H1 (cell line): ENCODE results near the gene NAV2. TPM values are rescaled to one million over a fixed set of nuclear protein-coding genes. Genes with fewer than 3 reads are reported as not detected.

Source experiments
- BRCA1 ChIP-seq: IDR thresholded peaks from 2 replicates; pipeline ENCODE4 v1.6.1; 2012; ENCODE audit warnings: low read depth, low read length, improper control_type of control experiment
- CBX5 ChIP-seq: fragments of 300-800, 300-1000 bp; sonication (generic); IDR thresholded peaks from 2 replicates; pipeline ENCODE4 v1.7.1; 2016; ENCODE audit warnings: antibody characterized with exemption, low read length, low read depth
- CHD7 ChIP-seq: fragments of 300-600 bp; sonication (generic); IDR thresholded peaks from 2 replicates; pipeline ENCODE4 v1.7.1; 2012; ENCODE audit warnings: low read length, moderate library complexity, mild to moderate bottlenecking, inconsistent platforms; ENCODE audit not compliant: insufficient replicate concordance
- JUND ChIP-seq: IDR thresholded peaks from 2 replicates; pipeline ENCODE4 v1.6.1; 2011; ENCODE audit warnings: mild to moderate bottlenecking, improper control_type of control experiment, low read length
- RAD21 ChIP-seq, 2 experiments: IDR thresholded peaks in 1 of 2; conservative IDR thresholded peaks in 1 of 2; 2 replicates each; pipeline ENCODE4 v1.6.1; 2011; ENCODE audit warnings: low read depth in 2 of 2, low read length in 2 of 2, improper control_type of control experiment in 1 of 2, inconsistent platforms in 1 of 2, mild to moderate bottlenecking in 1 of 2, moderate library complexity in 1 of 2
- SAP30 ChIP-seq: fragments of 300-600 bp; sonication (generic); IDR thresholded peaks from 2 replicates; pipeline ENCODE4 v1.7.1; 2012; ENCODE audit warnings: low read length, moderate library complexity, mild to moderate bottlenecking, inconsistent platforms; ENCODE audit not compliant: insufficient read depth, insufficient replicate concordance
- SUZ12 ChIP-seq: fragments of 200-600 bp; sonication (generic); IDR thresholded peaks from 2 replicates; pipeline ENCODE4 v1.6.1; 2012; ENCODE audit warnings: mild to moderate bottlenecking, inconsistent platforms, low read length, moderate library complexity, mixed read lengths
- TEAD4 ChIP-seq: IDR thresholded peaks from 2 replicates; pipeline ENCODE4 v1.6.1; 2012; ENCODE audit warnings: low read depth, low read length, inconsistent platforms, mixed read lengths
- ZNF274 ChIP-seq: IDR thresholded peaks from 2 replicates; pipeline ENCODE4 v1.7.0; 2012; ENCODE audit warnings: low read length, borderline replicate concordance; ENCODE audit errors: extremely low read depth
- polyA plus RNA-seq, 7 experiments: library from polyadenylated mRNA; depleted of rRNA in 3 of 7; stranded (reverse) in 5 of 7; unstranded in 2 of 7; fragments of >200 nt in 5 of 7; fragments of 200-250 nt in 2 of 7; gene quantifications; 1 replicate in 5 of 7; 2 replicates in 1 of 7; 4 replicates in 1 of 7; pipeline versions ENCODE4 v1.2.1 to v1.2.3, GENCODE V29; 2011 to 2013; ENCODE audit warnings: missing spikeins in 2 of 7, mixed read lengths in 2 of 7
- total RNA-seq: library from RNA; stranded (reverse); fragmentation: NEBNext Ultra II Directional; extraction: Animal tissue kit (Norgen Biotek cat#: 25700); gene quantifications from 2 replicates; pipeline ENCODE4 v1.2.1, GENCODE V29; 2021
- TF ChIP-seq, protein P1 (sequence below): IDR thresholded peaks from 2 replicates; pipeline ENCODE4 v1.6.1; 2012; ENCODE audit warnings: low read length, inconsistent platforms

The NAV2 gene
- total and polyA plus RNA-seq, 2 of the 8 experiments (the other 6 are each of a cell fraction or from before 2014, with no cell fraction given), result 35.6 to 73.6 TPM

DNA sequence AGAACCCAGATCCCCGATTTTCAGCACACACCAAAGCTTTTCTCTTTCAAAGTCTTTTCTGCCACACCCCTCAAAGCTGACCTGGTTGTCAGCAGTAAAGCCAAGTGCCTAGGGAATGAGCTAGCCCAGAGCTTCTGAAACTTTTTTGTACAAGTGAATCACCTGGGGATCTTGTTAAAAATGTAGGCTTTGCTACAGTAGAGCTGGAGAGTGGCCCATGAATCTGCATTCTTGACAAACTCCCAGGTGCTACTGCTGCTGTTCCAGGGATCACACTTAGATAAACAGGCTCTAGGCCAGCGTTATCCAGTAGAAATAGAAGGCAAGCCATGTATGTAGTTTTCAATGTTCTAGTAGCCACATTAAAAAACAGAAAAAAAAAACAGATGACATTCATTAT, 21.8 kb upstream of the NAV2 start (continued):
- TF ChIP-seq CHD7 (no peak), ZNF274 (no peak), JUND (no peak), SUZ12 (no peak), CBX5 (no peak), TEAD4 (no peak), RAD21 (IDR thresholded peaks at IDR 0.05 in 1 of 2, conservative IDR thresholded peaks at IDR 0.05 in 1 of 2; ENCODE audit: low read depth in 2 of 2, low read length in 2 of 2) (no peak), BRCA1 (no peak), SAP30 (no peak)
- TF ChIP-seq, protein P1, sequence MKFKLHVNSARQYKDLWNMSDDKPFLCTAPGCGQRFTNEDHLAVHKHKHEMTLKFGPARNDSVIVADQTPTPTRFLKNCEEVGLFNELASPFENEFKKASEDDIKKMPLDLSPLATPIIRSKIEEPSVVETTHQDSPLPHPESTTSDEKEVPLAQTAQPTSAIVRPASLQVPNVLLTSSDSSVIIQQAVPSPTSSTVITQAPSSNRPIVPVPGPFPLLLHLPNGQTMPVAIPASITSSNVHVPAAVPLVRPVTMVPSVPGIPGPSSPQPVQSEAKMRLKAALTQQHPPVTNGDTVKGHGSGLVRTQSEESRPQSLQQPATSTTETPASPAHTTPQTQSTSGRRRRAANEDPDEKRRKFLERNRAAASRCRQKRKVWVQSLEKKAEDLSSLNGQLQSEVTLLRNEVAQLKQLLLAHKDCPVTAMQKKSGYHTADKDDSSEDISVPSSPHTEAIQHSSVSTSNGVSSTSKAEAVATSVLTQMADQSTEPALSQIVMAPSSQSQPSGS, result no peak
